CD4-positive, alpha-beta T cell treated with Interleukin-2 at 100 ng/mL for 4 hours (primary cell): ENCODE data around the gene POP7.

Experiments used
- DNase-seq: peaks from one replicate; pipeline ENCODE4 v3.0.0-alpha.2; 2020; ENCODE audit warnings: low spot score

Gene POP7

GRCh38 chr7:100679129-100679926, 26.6 kb upstream of the POP7 start:
- DNase-seq: no peak

GRCh38 chr7:100679927-100680575, 25.9 kb upstream of the POP7 start:
- no peak for DNase-seq

GRCh38 chr7:100680576-100681271, 25.2 kb upstream of the POP7 start:
- no peak for DNase-seq

GRCh38 chr7:100681491-100682227, 24.3 kb upstream of the POP7 start:
- DNase-seq: no peak

GRCh38 chr7:100682228-100682741, 23.6 kb upstream of the POP7 start:
- DNase-seq: no peak

GRCh38 chr7:100682991-100683658, 22.8 kb upstream of the POP7 start:
- no peak for DNase-seq

- no peak for DNase-seq
Measured at GRCh38 chr7:100683659-100684533, 22.0 kb upstream of the POP7 start.

GRCh38 chr7:100684534-100685042, 21.3 kb upstream of the POP7 start:
- no peak for DNase-seq

GRCh38 chr7:100685049-100685605, 20.8 kb upstream of the POP7 start:
- no peak for DNase-seq

- no peak for DNase-seq
Measured at GRCh38 chr7:100685631-100686145, 20.2 kb upstream of the POP7 start.

GRCh38 chr7:100686201-100686821, 19.6 kb upstream of the POP7 start:
- DNase-seq: no peak

GRCh38 chr7:100686822-100687211, 19.1 kb upstream of the POP7 start:
- no peak for DNase-seq

GRCh38 chr7:100687261-100687660, 18.7 kb upstream of the POP7 start:
- DNase-seq: no peak

GRCh38 chr7:100687751-100688300, 18.1 kb upstream of the POP7 start:
- DNase-seq: no peak

- no peak for DNase-seq
Measured at GRCh38 chr7:100688326-100688860, 17.5 kb upstream of the POP7 start.

GRCh38 chr7:100689230-100690135, 16.4 kb upstream of the POP7 start:
- DNase-seq: no peak
